ENCODE measurements around the gene SUV39H1.

Gene SUV39H1

DNA sequence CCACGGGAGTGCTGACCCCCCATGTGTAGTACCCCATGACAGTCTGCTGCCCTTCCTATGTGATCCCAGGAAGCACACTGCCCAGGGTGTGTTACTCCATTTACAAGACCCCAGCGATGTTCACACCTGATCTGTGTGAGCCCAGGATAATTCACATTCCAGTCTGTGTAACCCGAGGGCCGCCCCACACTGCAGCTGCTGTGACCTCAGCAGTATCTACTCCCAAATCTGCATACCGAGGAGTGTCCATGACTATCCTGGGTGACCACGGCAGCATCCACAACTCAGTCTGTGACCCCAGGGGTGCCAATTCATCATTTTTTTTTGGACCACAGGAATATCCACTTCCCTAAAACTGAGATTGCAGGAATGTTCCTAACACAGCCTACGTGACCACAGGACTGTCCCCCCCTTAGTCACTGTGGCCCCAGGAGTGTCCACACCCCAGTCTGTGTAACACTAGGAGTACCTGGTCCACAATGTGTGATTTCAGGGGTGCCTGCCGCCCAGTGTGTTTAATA is 57.2 kb downstream of the SUV39H1 start:
- TF ChIP-seq, protein P1, sequence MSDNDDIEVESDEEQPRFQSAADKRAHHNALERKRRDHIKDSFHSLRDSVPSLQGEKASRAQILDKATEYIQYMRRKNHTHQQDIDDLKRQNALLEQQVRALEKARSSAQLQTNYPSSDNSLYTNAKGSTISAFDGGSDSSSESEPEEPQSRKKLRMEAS (IDR thresholded peaks at IDR 0.05; ENCODE audit: low read depth, low read length) = no peak
- TF ChIP-seq MYC (IDR thresholded peaks at IDR 0.05; ENCODE audit: low read depth, low read length) (no peak), POLR2A (IDR thresholded peaks at IDR 0.05; ENCODE audit: extremely low read depth, insufficient read length) (no peak)
- TF ChIP-seq, protein P2, sequence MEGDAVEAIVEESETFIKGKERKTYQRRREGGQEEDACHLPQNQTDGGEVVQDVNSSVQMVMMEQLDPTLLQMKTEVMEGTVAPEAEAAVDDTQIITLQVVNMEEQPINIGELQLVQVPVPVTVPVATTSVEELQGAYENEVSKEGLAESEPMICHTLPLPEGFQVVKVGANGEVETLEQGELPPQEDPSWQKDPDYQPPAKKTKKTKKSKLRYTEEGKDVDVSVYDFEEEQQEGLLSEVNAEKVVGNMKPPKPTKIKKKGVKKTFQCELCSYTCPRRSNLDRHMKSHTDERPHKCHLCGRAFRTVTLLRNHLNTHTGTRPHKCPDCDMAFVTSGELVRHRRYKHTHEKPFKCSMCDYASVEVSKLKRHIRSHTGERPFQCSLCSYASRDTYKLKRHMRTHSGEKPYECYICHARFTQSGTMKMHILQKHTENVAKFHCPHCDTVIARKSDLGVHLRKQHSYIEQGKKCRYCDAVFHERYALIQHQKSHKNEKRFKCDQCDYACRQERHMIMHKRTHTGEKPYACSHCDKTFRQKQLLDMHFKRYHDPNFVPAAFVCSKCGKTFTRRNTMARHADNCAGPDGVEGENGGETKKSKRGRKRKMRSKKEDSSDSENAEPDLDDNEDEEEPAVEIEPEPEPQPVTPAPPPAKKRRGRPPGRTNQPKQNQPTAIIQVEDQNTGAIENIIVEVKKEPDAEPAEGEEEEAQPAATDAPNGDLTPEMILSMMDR (IDR thresholded peaks at IDR 0.05; ENCODE audit: low read depth, low read length) = no peak
- no peak overlapping the region for H3K4me3 ChIP-seq (ENCODE audit: low read depth, low read length)

DNA sequence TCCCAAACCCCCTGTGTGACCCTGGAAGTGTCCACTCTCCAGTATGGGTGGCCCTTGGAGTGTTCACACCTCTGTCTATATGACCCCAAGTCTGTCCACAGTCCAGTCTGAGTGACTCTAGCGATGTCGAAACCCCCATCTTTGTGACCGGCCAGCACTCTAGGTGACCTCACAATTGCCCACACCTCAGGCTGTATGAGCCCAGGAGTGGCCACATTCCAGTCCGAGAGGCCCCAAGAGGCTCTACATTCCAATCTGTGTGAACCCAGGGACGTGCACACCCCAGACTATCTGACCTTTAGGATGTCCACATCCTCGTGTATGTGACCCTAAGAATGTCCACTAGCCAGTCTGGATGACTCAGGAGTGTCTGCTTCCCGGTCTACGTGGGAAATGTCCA is 57.7 kb downstream of the SUV39H1 start:
- DNase-seq (ENCODE audit: low read depth) = no peak
- no peak overlapping the region for H3K4me3 ChIP-seq (ENCODE audit: low read depth, low read length)
- TF ChIP-seq MYC (IDR thresholded peaks at IDR 0.05; ENCODE audit: low read depth, low read length) = no peak
- TF ChIP-seq, protein P2 (IDR thresholded peaks at IDR 0.05; ENCODE audit: low read depth, low read length) = no peak
- TF ChIP-seq, protein P1 (IDR thresholded peaks at IDR 0.05; ENCODE audit: low read depth, low read length) = no peak
- TF ChIP-seq POLR2A (IDR thresholded peaks at IDR 0.05; ENCODE audit: extremely low read depth, insufficient read length) = no peak

More for the DNA sequence above, 57.2 kb downstream of the SUV39H1 start:
- DNase-seq (ENCODE audit: low read depth) = no peak
